HFFc6 (cell line): ENCODE data around the gene TSEN54. TPM values are rescaled to one million over a fixed set of nuclear protein-coding genes. Genes with fewer than 3 reads are reported as not detected.

Experiments used
- DNase-seq: peaks from one replicate; pipeline ENCODE4 v3.0.0-alpha.2; 2018
- H3K27ac Mint-ChIP-seq: 2 replicates; pipeline ENCODE4 v1.8.0; 2020; ENCODE audit warnings: mild to moderate bottlenecking, mixed read lengths
- H3K27me3 Mint-ChIP-seq: 2 replicates; pipeline ENCODE4 v1.8.0; 2021; ENCODE audit warnings: mild to moderate bottlenecking, moderate library complexity, mixed read lengths; ENCODE audit not compliant: insufficient read depth
- H3K36me3 Mint-ChIP-seq: 2 replicates; pipeline ENCODE4 v1.8.0; 2021; ENCODE audit warnings: low read depth, mixed read lengths
- H3K4me1 Mint-ChIP-seq: 2 replicates; pipeline ENCODE4 v1.8.0; 2020; ENCODE audit warnings: low read depth, mixed read lengths
- H3K4me3 Mint-ChIP-seq: 2 replicates; pipeline ENCODE4 v1.8.0; 2020; ENCODE audit warnings: mild to moderate bottlenecking, moderate library complexity, mixed read lengths
- H3K9me3 Mint-ChIP-seq: 2 replicates; pipeline ENCODE4 v1.8.0; 2020; ENCODE audit warnings: mild to moderate bottlenecking, mixed read lengths
- CTCF ChIP-seq: fragments of 200-600 bp; sonication (generic); IDR thresholded peaks from 2 replicates; pipeline ENCODE4 v1.5.0; 2021; ENCODE audit warnings: antibody characterized with exemption, mild to moderate bottlenecking
- total RNA-seq, 6 experiments: library from RNA; stranded (reverse); fragmentation: NEBNext Ultra II Directional; extraction: Animal tissue kit (Norgen Biotek cat#: 25700); gene quantifications; 2 replicates in 1 of 6; 3 replicates in 5 of 6; pipeline ENCODE4 v1.2.3, GENCODE V29; 2021

The TSEN54 gene
- total RNA-seq, 6 experiments from 2014 or later, result 8.7 to 11.1 (median 9.4) TPM

- Mint-ChIP-seq H3K27ac (no peak overlapping the region), H3K4me3 (no peak overlapping the region), H3K36me3 (no peaks in the 10 kb centered on the region), H3K27me3 (peaks cover 25% of the 10 kb centered on the region), H3K4me1 (no peaks in the 10 kb centered on the region), H3K9me3 (no peaks in the 10 kb centered on the region)
- DNase-seq, result no peak
- no peak for TF ChIP-seq CTCF
Observed at GRCh38 chr17:75530837-75531720, 14.8 kb downstream of the TSEN54 start.

- H3K27me3 Mint-ChIP-seq, result peaks cover 21% of the 10 kb centered on the region
- no peaks in the 10 kb centered on the region for H3K9me3 Mint-ChIP-seq
- no peaks in the 10 kb centered on the region for H3K4me1 Mint-ChIP-seq
- no peaks in the 10 kb centered on the region for H3K36me3 Mint-ChIP-seq
- H3K27ac Mint-ChIP-seq, result no peak overlapping the region
- TF ChIP-seq CTCF, result no peak
- no peak for DNase-seq
- no peak overlapping the region for H3K4me3 Mint-ChIP-seq
Observed at GRCh38 chr17:75531721-75532072, 15.4 kb downstream of the TSEN54 start.

GRCh38 chr17:75535119-75535537, 18.8 kb downstream of the TSEN54 start:
- Mint-ChIP-seq H3K4me1 (no peaks in the 10 kb centered on the region), H3K4me3 (no peak overlapping the region), H3K36me3 (no peaks in the 10 kb centered on the region), H3K27me3 (peaks cover 40% of the 10 kb centered on the region), H3K9me3 (no peaks in the 10 kb centered on the region), H3K27ac (no peak overlapping the region)
- TF ChIP-seq CTCF, result no peak
- DNase-seq, result no peak

GRCh38 chr17:75535871-75536270, 19.5 kb downstream of the TSEN54 start:
- DNase-seq, result no peak
- no peak overlapping the region for H3K27ac Mint-ChIP-seq
- no peaks in the 10 kb centered on the region for H3K4me1 Mint-ChIP-seq
- H3K27me3 Mint-ChIP-seq, result peaks cover 41% of the 10 kb centered on the region
- no peak overlapping the region for H3K4me3 Mint-ChIP-seq
- H3K9me3 Mint-ChIP-seq, result no peaks in the 10 kb centered on the region
- H3K36me3 Mint-ChIP-seq, result no peaks in the 10 kb centered on the region
- TF ChIP-seq CTCF, result no peak

- H3K27ac Mint-ChIP-seq, result no peak overlapping the region
- TF ChIP-seq CTCF, result no peak
- H3K36me3 Mint-ChIP-seq, result no peaks in the 10 kb centered on the region
- no peaks in the 10 kb centered on the region for H3K9me3 Mint-ChIP-seq
- H3K4me1 Mint-ChIP-seq, result no peaks in the 10 kb centered on the region
- no peak for DNase-seq
- H3K27me3 Mint-ChIP-seq, result peaks cover 40% of the 10 kb centered on the region
- no peak overlapping the region for H3K4me3 Mint-ChIP-seq
Observed at GRCh38 chr17:75536366-75536765, 20.0 kb downstream of the TSEN54 start.
